GM13977 (cell line): ENCODE data around the gene ZNF837.
"Not testable (repeated sequence)": the region's sequence is repeated elsewhere in the genome, so short reads cannot be mapped to it uniquely, and the experiment has no call there.

ENCODE experiments used
- DNase-seq: peaks from one replicate; pipeline ENCODE4 v3.0.0; 2012; ENCODE audit warnings: low spot score
- CTCF ChIP-seq: IDR thresholded peaks from 2 replicates; pipeline ENCODE4 v1.5.1; 2012; ENCODE audit warnings: mild to moderate bottlenecking, control low read depth; ENCODE audit not compliant: insufficient read depth; ENCODE audit errors: extremely low read depth, missing control alignments
- in situ Hi-C: fragments of 300-500 bp; cut with MboI; formaldehyde crosslinking; loops from one replicate; pipeline ENCODE4 v1.12.0; 2022; ENCODE audit warnings: low sequenced_read_pairs, low pct_unique_long_range_greater_than_20kb, mixed read lengths, inconsistent platforms; ENCODE audit not compliant: unreplicated experiment

ZNF837 gene

DNA sequence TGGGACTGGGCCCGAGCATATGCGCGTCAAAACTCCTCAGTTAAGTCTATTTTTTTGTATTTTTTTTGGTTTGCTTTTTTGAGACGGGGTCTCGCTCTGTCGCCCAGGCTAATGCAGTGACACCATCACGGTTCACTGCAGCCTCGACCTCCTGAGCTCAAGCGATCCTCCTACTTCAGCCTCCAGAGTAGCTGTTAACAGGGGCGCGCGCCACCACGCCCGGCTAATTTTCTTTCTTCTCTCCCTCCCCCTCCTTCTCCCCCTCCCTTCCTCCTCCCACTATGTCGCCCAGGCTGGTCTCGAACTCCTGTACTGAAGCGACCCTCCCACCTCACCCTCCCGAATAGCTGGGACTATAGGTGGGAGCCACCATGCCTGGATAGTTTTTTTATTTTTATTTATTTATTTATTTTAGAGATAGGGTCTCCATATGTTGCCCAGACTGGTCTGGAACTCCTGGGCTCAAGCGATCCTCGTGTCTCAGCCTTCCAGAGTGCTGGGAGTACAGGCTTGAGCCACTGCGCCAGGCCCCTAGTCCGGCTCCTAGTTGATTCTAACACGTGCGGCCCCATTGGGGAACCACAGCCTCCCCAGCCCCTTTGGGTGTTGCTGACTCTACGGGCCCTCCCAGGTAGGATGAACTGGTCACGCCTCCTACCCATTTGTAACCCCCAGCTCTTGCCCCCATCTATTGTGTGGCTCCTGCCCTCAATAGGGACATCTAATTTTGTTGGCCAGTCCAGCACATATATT, 806 bp upstream of the ZNF837 start:
- no peak for TF ChIP-seq CTCF
- no peak for DNase-seq
- in situ Hi-C loops = no loop called here

DNA sequence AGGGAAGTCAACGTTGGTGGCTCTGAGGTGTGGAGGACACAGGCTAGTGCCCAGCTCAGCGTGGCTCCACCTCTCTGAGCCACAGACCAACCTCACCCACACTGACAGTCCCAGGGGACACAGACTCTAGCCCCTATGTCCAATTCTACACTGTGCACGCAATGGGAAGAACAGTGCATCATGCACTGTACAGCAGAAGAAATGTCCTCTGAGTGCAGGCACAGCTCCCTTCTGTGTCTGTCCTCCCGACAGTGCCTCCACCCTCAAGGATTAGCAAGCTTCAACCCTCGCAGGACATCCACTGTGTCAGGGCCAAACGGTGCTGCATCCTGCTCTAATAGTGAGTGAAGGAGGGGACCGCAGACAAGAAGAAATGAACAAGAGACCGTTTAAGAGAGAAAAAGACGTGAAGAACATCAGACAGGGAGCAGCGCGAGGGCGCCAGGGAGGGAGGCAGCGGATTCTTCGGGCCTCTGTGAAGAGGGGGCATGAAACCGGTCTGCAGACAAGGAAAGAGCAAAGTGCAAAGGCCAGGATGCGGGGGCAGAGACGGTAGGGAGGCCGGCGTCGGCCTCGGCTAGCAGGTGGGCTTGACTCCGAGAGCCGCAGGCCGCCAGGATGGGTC, 681 bp downstream of the ZNF837 start:
- no peak for TF ChIP-seq CTCF
- in situ Hi-C loops = no loop called here

GRCh38 chr19:58379246-58379645, 1.6 kb downstream of the ZNF837 start:
- TF ChIP-seq CTCF = no peak
- DNase-seq = no peak
- in situ Hi-C loops = no loop called here

More for the DNA sequence above, 681 bp downstream of the ZNF837 start:
- DNase-seq = no peak

DNA sequence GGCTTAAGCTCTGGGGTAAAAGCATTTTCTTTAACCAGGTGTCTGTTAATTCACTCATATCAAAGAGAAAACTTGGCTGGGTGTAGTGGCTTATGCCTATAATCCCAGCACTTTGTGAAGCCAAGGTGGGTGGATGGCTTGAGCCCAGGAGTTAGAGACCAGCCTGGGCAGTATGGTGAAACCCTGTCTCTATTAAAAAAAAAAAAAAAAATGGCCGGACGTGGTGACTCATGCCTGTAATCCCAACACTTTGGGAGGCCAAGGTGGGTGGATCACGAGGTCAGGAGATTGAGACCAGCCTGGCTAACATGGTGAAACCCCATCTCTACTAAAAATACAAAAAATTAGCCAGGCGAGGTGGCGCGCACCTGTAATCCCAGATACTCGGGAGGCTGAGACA, 4.1 kb downstream of the ZNF837 start:
- DNase-seq, in situ Hi-C loops: not testable (repeated sequence)

GRCh38 chr19:58374200-58374599, 6.6 kb downstream of the ZNF837 start:
- in situ Hi-C loops = no loop called here
- no peak for DNase-seq
- no peak for TF ChIP-seq CTCF

DNA sequence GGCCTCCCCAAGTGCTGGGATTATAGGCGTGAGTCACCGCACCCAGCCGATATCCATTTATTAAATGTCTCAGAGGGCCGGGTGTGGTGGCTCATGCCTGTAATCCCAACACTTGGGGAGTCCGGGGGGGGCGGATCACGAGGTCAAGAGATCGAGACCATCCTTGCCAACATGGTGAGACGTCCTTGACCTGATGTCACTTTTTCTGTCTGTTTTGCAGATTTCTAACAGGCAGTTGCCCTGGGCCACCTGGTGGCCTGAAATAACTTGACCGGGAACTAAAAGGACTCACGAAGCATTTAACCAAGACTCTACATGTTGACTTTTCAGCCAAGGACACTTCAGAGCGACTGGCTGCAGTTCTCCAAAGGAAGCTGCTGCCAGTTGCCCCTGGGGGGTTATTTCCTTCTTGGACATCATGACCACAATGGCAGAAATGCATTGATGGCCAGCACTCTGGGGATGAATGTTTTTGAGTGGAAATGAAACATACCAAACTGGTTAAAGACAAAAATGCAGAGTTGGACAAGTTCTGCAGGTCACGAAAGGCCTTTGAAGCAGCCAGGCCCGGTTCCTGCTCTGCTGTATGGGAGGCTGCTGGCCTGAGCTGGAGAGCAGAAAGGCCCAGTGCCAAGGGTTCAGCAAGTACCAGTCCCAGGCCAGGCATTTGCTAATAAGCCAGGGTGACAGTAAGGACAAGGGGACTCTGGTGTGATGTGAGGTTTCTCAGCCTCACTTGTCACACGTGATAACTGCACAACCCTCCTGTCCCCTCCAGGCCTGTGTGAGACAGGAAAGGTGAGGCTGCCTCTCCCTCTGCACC, 8.3 kb downstream of the ZNF837 start:
- no peak for TF ChIP-seq CTCF
- in situ Hi-C loops = no loop called here
- no peak for DNase-seq
